GM10266 (cell line): ENCODE data around the gene DOC2A.

Experiments
- DNase-seq: peaks from one replicate; pipeline ENCODE4 v3.0.0; 2012; ENCODE audit errors: extremely low spot score
- CTCF ChIP-seq: IDR thresholded peaks from 2 replicates; pipeline ENCODE4 v1.5.1; 2012; ENCODE audit warnings: mild to moderate bottlenecking, low read depth; ENCODE audit not compliant: control insufficient read depth, insufficient read depth; ENCODE audit errors: missing control alignments

The DOC2A gene

GRCh38 chr16:30032083-30032819 lies 21.4 kb upstream of the DOC2A start:
- peak; percentile 92 for TF ChIP-seq CTCF

GRCh38 chr16:30031477-30031918 lies 20.7 kb upstream of the DOC2A start:
- no peak for TF ChIP-seq CTCF
- no peak for DNase-seq

More at GRCh38 chr16:30032083-30032819, 21.4 kb upstream of the DOC2A start:
- peak; percentile 84 for DNase-seq

- DNase-seq = no peak
- no peak for TF ChIP-seq CTCF
These were observed 20.1 kb upstream of the DOC2A start, which contains the start of gene TLCD3B for GRCh38 chr16:30030841-30031413. TSS of gene TLCD3B (minus strand) at chr16:30031271. CDS start at chr16:30030527, 744 bp downstream.

- DNase-seq = no peak
These were observed 19.3 kb upstream of the DOC2A start for GRCh38 chr16:30030011-30030685.

GRCh38 chr16:30028438-30029076 lies 17.7 kb upstream of the DOC2A start:
- DNase-seq = no peak
- TF ChIP-seq CTCF = no peak

More at GRCh38 chr16:30030011-30030685, 19.3 kb upstream of the DOC2A start:
- no peak for TF ChIP-seq CTCF

GRCh38 chr16:30027588-30028437 lies 17.0 kb upstream of the DOC2A start:
- no peak for TF ChIP-seq CTCF
- no peak for DNase-seq
